GM08714 (cell line): ENCODE data around the gene MID1.
"Not testable (repeated sequence)": the region's sequence is repeated elsewhere in the genome, so short reads cannot be mapped to it uniquely, and the experiment has no call there.

Experiments used
- H3K4me3 ChIP-seq: fragments of 200-500 bp; sonication (Bioruptor generic); 2 replicates; pipeline ENCODE4 v1.5.1; 2014; ENCODE audit warnings: mild to moderate bottlenecking, low read length, inconsistent platforms
- ZNF274 ChIP-seq: IDR thresholded peaks from 2 replicates; pipeline ENCODE4 v1.6.1; 2012; ENCODE audit warnings: mild to moderate bottlenecking, low read depth, low read length

The MID1 gene

DNA sequence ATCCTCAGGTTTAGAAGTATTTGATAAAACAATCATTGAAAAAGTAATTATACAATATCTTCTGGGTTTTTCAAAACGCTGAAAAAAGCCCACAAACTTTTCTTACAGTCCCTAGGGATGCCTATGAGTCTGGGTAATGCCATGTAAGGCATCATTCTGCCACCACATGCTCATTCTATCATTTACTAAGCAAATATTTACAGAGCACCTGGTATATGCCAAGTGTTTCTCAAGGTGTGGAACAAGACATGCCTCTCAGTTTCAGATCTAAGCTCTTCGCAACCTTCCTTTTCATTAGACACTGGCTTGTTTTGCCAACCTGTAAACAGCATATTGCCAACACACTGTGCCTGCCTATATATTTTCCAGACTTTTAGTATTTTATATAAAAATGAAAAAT is 17.7 kb downstream of the MID1 start:
- no peak overlapping the region for H3K4me3 ChIP-seq
- TF ChIP-seq ZNF274, result no peak

DNA sequence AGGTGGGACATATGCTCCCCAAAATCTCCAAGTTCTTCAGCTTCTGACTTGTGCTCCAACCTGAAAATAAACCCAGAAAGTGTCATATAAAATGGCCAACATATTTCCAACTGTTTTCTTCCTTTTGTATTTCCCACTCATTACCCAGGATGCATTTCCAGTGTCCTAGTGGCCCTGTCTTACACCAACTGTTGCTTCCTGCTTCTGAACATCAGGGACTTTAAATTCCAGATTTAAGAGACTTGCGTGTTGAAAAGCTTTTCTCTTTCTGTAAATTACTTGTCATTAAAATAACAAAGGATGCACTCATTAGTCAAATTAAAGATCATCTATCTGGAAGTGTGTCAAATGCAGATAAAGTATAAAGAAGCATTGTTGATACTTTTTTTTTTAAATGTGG is 19.9 kb downstream of the MID1 start:
- no peak overlapping the region for H3K4me3 ChIP-seq
- TF ChIP-seq ZNF274, result no peak

DNA sequence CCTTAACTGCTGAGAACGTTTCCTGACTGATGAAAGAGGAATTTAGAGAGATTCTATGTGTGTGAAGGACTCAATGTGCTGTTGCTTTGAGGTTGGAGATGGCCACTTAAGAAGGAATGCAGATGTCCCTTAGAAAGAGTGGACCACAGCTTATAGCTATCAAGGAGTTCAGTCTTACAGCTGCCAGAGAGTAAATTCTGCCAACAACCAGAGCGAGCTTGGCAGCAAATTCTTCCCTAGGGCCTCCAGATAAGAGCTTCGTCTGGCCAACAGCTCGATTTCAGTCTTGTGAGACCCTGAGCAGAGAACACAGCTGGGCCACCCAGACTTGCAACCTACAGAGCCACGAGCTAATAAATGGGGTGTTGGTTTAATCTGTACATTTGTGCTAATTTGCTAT is 21.8 kb downstream of the MID1 start:
- no peak for TF ChIP-seq ZNF274
- H3K4me3 ChIP-seq, result no peak overlapping the region

DNA sequence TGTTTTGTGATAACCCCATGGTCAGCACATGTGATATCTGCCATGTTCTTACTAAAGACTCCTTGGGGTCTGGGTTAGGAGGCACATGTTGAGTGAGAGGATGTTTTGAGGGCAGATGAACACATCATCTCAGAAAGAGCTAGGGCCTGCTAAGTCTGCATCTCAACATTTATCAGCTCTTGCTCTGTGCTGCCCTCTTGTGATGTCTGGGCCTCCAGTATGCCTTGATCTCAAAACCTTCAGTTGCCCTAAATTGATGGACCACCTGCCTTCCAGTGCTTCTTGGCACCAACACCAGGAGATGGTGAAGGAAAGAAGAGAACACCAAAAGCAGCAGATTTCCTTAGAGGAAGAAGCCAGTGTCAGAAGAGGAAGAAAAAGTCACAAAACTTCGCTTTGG is 22.5 kb downstream of the MID1 start:
- TF ChIP-seq ZNF274, result no peak
- no peak overlapping the region for H3K4me3 ChIP-seq

- no peak overlapping the region for H3K4me3 ChIP-seq
- TF ChIP-seq ZNF274, result no peak
Measured at GRCh38 chrX:10591363-10592335, 28.7 kb downstream of the MID1 start.

- not testable (repeated sequence) for H3K4me3 ChIP-seq
Measured at GRCh38 chrX:10589787-10590186, 30.6 kb downstream of the MID1 start.

GRCh38 chrX:10589098-10589497 is 31.3 kb downstream of the MID1 start:
- no peak for TF ChIP-seq ZNF274
- H3K4me3 ChIP-seq, result no peak overlapping the region

- H3K4me3 ChIP-seq, result not testable (repeated sequence)
Measured at GRCh38 chrX:10584882-10585281, 35.5 kb downstream of the MID1 start.

- H3K4me3 ChIP-seq, result no peak overlapping the region
- TF ChIP-seq ZNF274, result no peak
Measured at GRCh38 chrX:10582945-10583344, 37.4 kb downstream of the MID1 start.

GRCh38 chrX:10582215-10582733 is 38.1 kb downstream of the MID1 start:
- no peak for TF ChIP-seq ZNF274
- no peak overlapping the region for H3K4me3 ChIP-seq

DNA sequence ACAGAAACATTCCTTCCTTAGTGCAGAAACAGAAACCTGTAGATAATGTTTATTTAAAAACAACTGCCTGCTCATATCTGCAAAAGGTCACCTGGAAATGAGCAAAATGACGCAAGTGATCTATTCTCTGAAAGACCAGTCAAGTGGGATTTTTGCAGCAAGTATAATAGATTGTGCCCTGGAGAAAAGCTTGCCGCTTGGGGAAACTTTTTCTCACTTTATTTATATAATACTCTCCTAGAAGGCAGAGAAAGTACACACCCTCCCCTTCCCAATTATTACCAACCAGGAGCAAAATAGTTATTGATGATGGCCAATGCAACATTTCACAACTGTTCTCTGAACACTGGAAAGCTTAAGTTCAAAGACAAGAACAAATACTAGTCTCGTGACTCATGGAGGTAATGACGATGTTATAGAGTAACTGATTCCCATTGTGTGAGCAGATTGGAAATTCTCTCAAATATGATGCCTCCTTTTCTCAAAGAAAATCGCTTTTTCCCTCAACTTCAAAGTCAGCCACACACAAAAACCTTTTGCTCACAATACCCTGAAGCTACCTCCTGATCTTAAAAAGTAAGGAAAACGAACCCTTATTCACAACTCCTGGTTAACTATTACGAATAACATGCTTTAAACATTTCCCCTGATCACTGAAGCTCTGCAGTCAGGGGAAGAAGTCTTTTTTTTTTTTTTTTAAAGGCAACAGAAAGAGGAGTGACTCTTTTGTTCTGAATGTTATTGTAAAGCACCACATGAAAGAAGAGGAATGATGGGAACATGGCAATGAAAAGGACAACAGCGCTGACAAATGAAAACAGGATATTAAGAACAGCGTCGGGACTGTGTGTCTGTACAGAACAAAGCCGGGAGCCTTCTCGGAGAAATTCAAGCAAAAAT is 41.0 kb downstream of the MID1 start:
- TF ChIP-seq ZNF274, result no peak

GRCh38 chrX:10578527-10578926 is 41.9 kb downstream of the MID1 start:
- TF ChIP-seq ZNF274, result no peak
- H3K4me3 ChIP-seq, result no peak overlapping the region

More for the DNA sequence above, 41.0 kb downstream of the MID1 start:
- no peak overlapping the region for H3K4me3 ChIP-seq

- TF ChIP-seq ZNF274, result no peak
- H3K4me3 ChIP-seq, result no peak overlapping the region
Measured at GRCh38 chrX:10577853-10578252, 42.5 kb downstream of the MID1 start.

DNA sequence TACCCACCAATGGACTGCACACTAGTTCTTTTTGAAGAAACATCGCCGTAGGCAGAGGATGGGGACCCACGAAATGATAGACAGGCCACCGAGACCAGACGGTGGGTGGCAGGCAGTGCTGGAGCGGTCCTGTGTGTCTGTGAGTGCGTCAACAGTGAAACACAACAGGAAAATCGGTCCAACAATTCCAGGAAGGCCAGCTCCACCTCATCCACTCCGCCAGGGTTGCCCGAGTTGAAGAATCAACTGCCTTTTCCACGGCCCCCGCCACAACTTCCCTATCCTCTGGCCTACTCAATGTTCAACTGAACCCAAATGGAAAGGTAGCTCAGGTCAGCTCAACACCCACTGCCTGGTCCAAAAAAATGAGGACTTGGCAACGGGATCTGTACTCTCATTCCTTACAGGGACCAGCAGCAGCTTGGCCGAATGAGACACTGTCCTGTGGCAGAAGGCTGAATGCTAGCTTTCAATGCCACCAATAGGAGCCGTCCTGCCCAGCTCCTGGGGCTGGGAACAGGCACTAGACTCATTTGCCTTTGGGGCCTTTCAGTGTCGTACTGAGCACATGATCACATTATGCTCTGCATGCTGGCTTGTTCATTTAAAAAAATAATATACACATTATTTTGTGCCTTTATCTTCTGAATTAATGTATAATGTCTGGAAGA is 43.5 kb downstream of the MID1 start:
- H3K4me3 ChIP-seq, result no peak overlapping the region
- no peak for TF ChIP-seq ZNF274
